ENCODE measurements around the gene SMYD4.

DNA sequence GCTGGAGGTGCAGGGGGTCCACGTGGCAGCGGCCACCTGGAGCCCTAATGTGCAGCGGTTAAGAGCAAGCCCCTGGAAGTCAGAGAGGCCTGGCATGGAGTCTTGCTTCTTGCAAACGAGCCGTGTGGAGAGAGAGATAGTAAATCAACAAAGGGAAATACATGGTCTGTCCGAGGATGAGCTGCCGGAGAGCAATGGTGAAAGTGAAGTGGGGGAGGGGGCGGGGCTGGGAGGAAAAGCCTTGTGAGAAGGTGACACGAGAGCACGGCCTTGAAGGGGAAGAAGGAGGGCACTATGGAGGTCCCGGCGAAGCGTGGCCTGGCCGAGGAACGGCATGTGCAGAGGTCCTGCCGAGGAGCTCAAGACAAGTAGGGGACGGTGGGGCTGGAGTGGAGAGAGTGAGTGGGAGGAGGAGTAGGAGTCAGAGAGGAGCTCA is 73.9 kb downstream of the SMYD4 start:
- TF ChIP-seq, protein P1, sequence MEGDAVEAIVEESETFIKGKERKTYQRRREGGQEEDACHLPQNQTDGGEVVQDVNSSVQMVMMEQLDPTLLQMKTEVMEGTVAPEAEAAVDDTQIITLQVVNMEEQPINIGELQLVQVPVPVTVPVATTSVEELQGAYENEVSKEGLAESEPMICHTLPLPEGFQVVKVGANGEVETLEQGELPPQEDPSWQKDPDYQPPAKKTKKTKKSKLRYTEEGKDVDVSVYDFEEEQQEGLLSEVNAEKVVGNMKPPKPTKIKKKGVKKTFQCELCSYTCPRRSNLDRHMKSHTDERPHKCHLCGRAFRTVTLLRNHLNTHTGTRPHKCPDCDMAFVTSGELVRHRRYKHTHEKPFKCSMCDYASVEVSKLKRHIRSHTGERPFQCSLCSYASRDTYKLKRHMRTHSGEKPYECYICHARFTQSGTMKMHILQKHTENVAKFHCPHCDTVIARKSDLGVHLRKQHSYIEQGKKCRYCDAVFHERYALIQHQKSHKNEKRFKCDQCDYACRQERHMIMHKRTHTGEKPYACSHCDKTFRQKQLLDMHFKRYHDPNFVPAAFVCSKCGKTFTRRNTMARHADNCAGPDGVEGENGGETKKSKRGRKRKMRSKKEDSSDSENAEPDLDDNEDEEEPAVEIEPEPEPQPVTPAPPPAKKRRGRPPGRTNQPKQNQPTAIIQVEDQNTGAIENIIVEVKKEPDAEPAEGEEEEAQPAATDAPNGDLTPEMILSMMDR (IDR thresholded peaks at IDR 0.05; ENCODE audit: poor library complexity, severe bottlenecking), result no peak
- TF ChIP-seq EP300 (conservative IDR thresholded peaks at IDR 0.05; ENCODE audit: poor library complexity, severe bottlenecking) (no peak), TAF1 (IDR thresholded peaks at IDR 0.05; ENCODE audit: low read depth) (no peak), EZH2 (IDR thresholded peaks at IDR 0.05; ENCODE audit: borderline replicate concordance, insufficient read depth, low read length, poor library complexity, severe bottlenecking) (no peak), SMC3 (conservative IDR thresholded peaks at IDR 0.05; ENCODE audit: poor library complexity) (no peak), RAD21 (conservative IDR thresholded peaks at IDR 0.05) (no peak)

Measured in neural cell (in vitro differentiated cells).